PC-9 (cell line): ENCODE measurements around the gene CACHD1.

Experiments
- EZH2 ChIP-seq: fragments of 200-600 bp; sonication (generic); IDR thresholded peaks from 2 replicates; pipeline ENCODE4 v1.8.0; 2017; ENCODE audit warnings: antibody characterized with exemption, low read depth
- TF ChIP-seq, protein P1 (sequence below): fragments of 200-600 bp; sonication (generic); conservative IDR thresholded peaks from 2 replicates; pipeline ENCODE4 v1.6.1; 2017; ENCODE audit warnings: mixed run types, antibody characterized with exemption, mild to moderate bottlenecking, moderate library complexity

DNA sequence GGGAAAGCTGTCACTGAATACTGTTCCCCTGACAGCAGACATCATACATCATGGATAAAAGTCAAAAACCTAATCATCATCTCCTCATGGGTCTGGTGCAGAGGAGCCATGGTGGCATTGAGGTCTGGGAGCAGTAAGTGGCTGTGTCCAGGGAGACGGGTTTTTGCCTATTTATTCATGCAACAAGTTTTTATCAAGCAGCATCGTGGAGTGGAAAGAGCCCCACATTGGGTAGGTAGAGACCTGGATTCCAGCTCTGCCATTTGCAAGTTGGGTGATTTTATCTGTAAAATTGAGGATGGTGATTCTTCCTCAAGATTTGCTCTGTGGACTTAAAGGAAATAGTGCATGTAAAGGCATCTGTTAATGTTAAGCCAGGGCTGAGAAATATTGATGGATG, 4.2 kb downstream of the CACHD1 start:
- TF ChIP-seq, protein P1, sequence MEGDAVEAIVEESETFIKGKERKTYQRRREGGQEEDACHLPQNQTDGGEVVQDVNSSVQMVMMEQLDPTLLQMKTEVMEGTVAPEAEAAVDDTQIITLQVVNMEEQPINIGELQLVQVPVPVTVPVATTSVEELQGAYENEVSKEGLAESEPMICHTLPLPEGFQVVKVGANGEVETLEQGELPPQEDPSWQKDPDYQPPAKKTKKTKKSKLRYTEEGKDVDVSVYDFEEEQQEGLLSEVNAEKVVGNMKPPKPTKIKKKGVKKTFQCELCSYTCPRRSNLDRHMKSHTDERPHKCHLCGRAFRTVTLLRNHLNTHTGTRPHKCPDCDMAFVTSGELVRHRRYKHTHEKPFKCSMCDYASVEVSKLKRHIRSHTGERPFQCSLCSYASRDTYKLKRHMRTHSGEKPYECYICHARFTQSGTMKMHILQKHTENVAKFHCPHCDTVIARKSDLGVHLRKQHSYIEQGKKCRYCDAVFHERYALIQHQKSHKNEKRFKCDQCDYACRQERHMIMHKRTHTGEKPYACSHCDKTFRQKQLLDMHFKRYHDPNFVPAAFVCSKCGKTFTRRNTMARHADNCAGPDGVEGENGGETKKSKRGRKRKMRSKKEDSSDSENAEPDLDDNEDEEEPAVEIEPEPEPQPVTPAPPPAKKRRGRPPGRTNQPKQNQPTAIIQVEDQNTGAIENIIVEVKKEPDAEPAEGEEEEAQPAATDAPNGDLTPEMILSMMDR: no peak
- TF ChIP-seq EZH2: no peak
